Measurements from ENCODE around the gene RPAIN. TPM values are rescaled to one million over a fixed set of nuclear protein-coding genes. Genes with fewer than 3 reads are reported as not detected.

Gene RPAIN
- total and polyA plus RNA-seq, 2 donors (not counting 3 experiments of a cell fraction or from before 2014, with no cell fraction given): 39.3 to 55.9 TPM

GRCh38 chr17:5405400-5405799, 14.6 kb upstream of the RPAIN start:
- DNase-seq (ENCODE audit: low read depth, low spot score): no peak
- H3K36me3 ChIP-seq (ENCODE audit: control insufficient read depth in 2 of 2, extremely low read depth in 1 of 2, insufficient read depth in 2 of 2, low read length in 2 of 2): peaks cover 34 to 47% of the 10 kb centered on the region in 2 experiments
- dilution Hi-C loops (cut with MboI; ENCODE audit: extremely low pct_ligation_motif_present, low sequenced_read_pairs): no loop called here

More at GRCh38 chr17:5405400-5405799, 14.6 kb upstream of the RPAIN start:
- no peaks in the 10 kb centered on the region for H3K9me1 ChIP-seq (replicated peaks; ENCODE audit: control insufficient read depth, extremely low read depth, insufficient read depth, low read length)
- H3K9ac ChIP-seq (replicated peaks; ENCODE audit: extremely low read depth, insufficient read depth, low read length): no peak overlapping the region
- H3K4me1 ChIP-seq (ENCODE audit: control insufficient read depth, extremely low read depth, insufficient read depth, low read length): no peaks in the 10 kb centered on the region
- no peaks in the 10 kb centered on the region for H3K79me2 ChIP-seq (ENCODE audit: control insufficient read depth, insufficient read depth, low read length)
- H3K4me2 ChIP-seq (ENCODE audit: insufficient read depth, low read length): no peak overlapping the region
- no TSS peak for BruUV-seq (replicated peaks)
- no peak overlapping the region for H2AFZ ChIP-seq (ENCODE audit: low read depth, low read length)
- no peak overlapping the region for H3K4me3 ChIP-seq (replicated peaks in 1 of 3; ENCODE audit: insufficient read depth in 1 of 3, low read depth in 1 of 3, low read length in 3 of 3)
- no peaks in the 10 kb centered on the region for H4K20me1 ChIP-seq (replicated peaks; ENCODE audit: control insufficient read depth, extremely low read depth, insufficient read depth, low read length)
- H3K27me3 ChIP-seq (ENCODE audit: control insufficient read depth in 2 of 2, insufficient read depth in 2 of 2, low read length in 2 of 2): no peaks in the 10 kb centered on the region
- ChIA-PET POLR2A (no interaction called here), CTCF (interaction anchor here (1.0 to 1.8 kb wide), 2 partner anchors 8 to 34 kb away, joined by 3 to 8 read pairs; partner anchors contain the start of gene C1QBP)
- no peak overlapping the region for H3K27ac ChIP-seq (ENCODE audit: insufficient read depth, low read depth, low read length)
- intact Hi-C loops (cut with micrococcal nuclease): no loop called here
- TF ChIP-seq EZH2 (IDR thresholded peaks at IDR 0.05; ENCODE audit: borderline replicate concordance, low read depth, low read length, severe bottlenecking) (no peak), POLR2AphosphoS5 (IDR thresholded peaks at IDR 0.05; ENCODE audit: insufficient read depth, low read depth, low read length) (no peak), FOS (IDR thresholded peaks at IDR 0.05; ENCODE audit: borderline replicate concordance, insufficient read depth, low read length) (no peak), MYC (IDR thresholded peaks at IDR 0.05; ENCODE audit: low read depth, low read length) (no peak), POLR2A (IDR thresholded peaks at IDR 0.05; ENCODE audit: low read depth, low read length) (no peak), JUN (IDR thresholded peaks at IDR 0.05; ENCODE audit: borderline replicate concordance, insufficient read depth, insufficient read length, low read depth) (no peak), GATA2 (IDR thresholded peaks at IDR 0.05; ENCODE audit: insufficient read depth, insufficient read length, low read depth, low read length) (no peak)
- TF ChIP-seq, protein P1, sequence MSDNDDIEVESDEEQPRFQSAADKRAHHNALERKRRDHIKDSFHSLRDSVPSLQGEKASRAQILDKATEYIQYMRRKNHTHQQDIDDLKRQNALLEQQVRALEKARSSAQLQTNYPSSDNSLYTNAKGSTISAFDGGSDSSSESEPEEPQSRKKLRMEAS (IDR thresholded peaks at IDR 0.05; ENCODE audit: insufficient read depth, insufficient read length): no peak
- TF ChIP-seq, protein P2, sequence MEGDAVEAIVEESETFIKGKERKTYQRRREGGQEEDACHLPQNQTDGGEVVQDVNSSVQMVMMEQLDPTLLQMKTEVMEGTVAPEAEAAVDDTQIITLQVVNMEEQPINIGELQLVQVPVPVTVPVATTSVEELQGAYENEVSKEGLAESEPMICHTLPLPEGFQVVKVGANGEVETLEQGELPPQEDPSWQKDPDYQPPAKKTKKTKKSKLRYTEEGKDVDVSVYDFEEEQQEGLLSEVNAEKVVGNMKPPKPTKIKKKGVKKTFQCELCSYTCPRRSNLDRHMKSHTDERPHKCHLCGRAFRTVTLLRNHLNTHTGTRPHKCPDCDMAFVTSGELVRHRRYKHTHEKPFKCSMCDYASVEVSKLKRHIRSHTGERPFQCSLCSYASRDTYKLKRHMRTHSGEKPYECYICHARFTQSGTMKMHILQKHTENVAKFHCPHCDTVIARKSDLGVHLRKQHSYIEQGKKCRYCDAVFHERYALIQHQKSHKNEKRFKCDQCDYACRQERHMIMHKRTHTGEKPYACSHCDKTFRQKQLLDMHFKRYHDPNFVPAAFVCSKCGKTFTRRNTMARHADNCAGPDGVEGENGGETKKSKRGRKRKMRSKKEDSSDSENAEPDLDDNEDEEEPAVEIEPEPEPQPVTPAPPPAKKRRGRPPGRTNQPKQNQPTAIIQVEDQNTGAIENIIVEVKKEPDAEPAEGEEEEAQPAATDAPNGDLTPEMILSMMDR (IDR thresholded peaks at IDR 0.05; ENCODE audit: extremely low read depth in 1 of 2, insufficient read depth in 1 of 2, low read depth in 1 of 2, low read length in 2 of 2): no peak
- FAIRE-seq: no peak
- no peaks in the 10 kb centered on the region for H3K9me3 ChIP-seq (replicated peaks; ENCODE audit: control insufficient read depth, insufficient read depth, low read length)
